ENCODE data around the gene ZBTB7C.

Gene ZBTB7C

DNA sequence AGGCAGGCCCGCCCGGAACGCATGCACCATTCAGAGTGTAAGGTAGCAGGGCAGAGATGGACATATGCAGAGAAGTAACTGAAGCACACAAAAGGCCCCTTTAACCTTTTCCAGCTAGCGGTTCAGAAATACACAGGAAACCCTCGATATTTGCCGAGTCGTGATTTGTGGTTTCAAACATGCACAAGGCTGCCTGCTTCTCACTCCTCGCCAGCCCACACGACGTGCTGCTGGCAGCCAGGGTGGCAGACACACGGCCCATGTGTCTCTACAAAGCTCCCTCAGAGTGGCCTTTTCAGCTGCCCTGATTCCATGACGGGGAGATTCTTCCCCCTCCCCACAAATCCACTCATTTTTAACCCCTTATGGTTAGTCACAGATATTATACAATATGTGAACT lies 23.6 kb downstream of the ZBTB7C start:
- no peak for DNase-seq (ENCODE audit: low read depth, low spot score)
- TF ChIP-seq CTCF (IDR thresholded peaks at IDR 0.05; ENCODE audit: low read depth, low read length): no peak
- H3K4me3 ChIP-seq (ENCODE audit: low read depth, low read length): no peak overlapping the region
- in situ Hi-C loops (cut with HindIII; ENCODE audit: low sequenced_read_pairs): no loop called here

GRCh38 chr18:48376934-48377333 lies 32.2 kb downstream of the ZBTB7C start:
- in situ Hi-C loops (cut with HindIII; ENCODE audit: low sequenced_read_pairs): no loop called here
- no peak for DNase-seq (ENCODE audit: low read depth, low spot score)
- TF ChIP-seq CTCF (IDR thresholded peaks at IDR 0.05; ENCODE audit: low read depth, low read length): no peak
- no peak overlapping the region for H3K4me3 ChIP-seq (ENCODE audit: low read depth, low read length)

GRCh38 chr18:48376406-48376805 lies 32.8 kb downstream of the ZBTB7C start:
- no peak overlapping the region for H3K4me3 ChIP-seq (ENCODE audit: low read depth, low read length)
- in situ Hi-C loops (cut with HindIII; ENCODE audit: low sequenced_read_pairs): no loop called here
- DNase-seq (ENCODE audit: low read depth, low spot score): no peak
- TF ChIP-seq CTCF (IDR thresholded peaks at IDR 0.05; ENCODE audit: low read depth, low read length): no peak

DNA sequence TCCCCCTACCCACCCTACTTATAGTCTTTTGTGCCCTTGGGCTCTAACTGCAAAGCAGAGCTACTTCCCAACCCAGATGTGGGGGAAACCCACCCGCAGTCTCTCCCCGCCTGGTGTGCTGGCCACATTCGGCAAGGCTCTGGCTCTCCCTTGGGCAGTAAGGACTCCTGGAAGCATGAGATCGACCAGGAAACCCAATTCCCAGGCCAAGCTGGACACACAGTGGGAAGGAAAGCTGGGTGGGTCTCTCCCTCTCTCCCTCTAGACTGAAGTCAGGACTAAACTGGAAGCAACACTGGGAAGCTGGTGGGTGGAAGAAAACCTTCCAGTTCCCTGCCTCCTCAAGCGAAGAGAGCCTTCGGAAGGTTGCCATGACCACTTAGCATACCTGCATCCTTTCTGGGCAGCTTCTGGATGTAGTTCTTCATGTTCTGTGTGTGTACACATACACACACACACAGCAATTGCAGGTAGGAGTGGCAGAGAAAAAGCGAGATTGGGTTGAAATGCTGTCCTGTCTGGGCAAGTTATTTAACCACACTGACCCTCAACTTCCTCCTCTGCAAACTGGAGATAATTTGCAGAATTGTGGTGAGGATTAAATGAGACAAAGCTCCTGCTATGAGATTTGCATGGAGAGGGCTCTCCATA lies 33.9 kb downstream of the ZBTB7C start:
- in situ Hi-C loops (cut with HindIII; ENCODE audit: low sequenced_read_pairs): no loop called here
- H3K4me3 ChIP-seq (ENCODE audit: low read depth, low read length): no peak overlapping the region
- DNase-seq (ENCODE audit: low read depth, low spot score): no peak
- TF ChIP-seq CTCF (IDR thresholded peaks at IDR 0.05; ENCODE audit: low read depth, low read length): no peak

GRCh38 chr18:48374423-48375149 lies 34.6 kb downstream of the ZBTB7C start:
- in situ Hi-C loops (cut with HindIII; ENCODE audit: low sequenced_read_pairs): no loop called here
- no peak overlapping the region for H3K4me3 ChIP-seq (ENCODE audit: low read depth, low read length)
- TF ChIP-seq CTCF (IDR thresholded peaks at IDR 0.05; ENCODE audit: low read depth, low read length): no peak
- no peak for DNase-seq (ENCODE audit: low read depth, low spot score)

DNA sequence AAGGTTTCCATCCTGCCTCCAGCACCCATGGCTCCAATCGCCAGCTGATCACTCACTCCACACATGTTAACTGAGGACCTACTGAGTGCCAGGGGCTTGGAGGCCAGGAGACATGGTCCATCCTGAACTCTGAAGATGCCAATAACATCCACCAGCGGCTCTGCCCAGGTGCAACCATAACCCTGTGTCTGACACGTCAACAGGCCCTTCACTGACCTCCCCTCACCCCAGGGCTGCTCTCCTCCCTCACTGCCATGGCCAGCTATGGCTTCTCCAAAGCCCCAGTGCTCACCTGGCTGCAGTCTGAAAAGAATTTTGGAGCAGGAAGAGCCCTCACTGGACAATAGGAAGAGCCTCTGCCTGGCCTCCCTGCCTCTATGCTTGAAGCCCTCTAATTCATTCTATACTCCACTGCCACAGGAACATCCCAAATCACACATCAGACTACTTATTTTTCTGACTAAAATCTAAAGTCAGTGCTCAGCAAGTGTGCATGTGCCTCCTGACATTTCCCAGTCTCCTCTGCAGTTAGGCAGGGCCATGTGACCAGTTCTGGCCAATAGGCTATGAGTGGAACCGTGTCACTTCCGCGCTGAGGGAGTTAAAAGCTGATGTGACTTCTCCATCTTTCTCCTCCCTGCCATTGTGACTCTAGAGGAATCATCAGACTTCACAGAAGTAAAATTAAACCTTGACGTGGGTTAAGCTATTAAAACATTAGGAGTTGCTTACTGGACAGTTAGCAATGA lies 37.2 kb downstream of the ZBTB7C start:
- DNase-seq (ENCODE audit: low read depth, low spot score): no peak
- no peak for TF ChIP-seq CTCF (IDR thresholded peaks at IDR 0.05; ENCODE audit: low read depth, low read length)
- H3K4me3 ChIP-seq (ENCODE audit: low read depth, low read length): no peak overlapping the region
- in situ Hi-C loops (cut with HindIII; ENCODE audit: low sequenced_read_pairs): no loop called here
